Measurements from ENCODE around the gene CDK2AP2.

The CDK2AP2 gene

DNA sequence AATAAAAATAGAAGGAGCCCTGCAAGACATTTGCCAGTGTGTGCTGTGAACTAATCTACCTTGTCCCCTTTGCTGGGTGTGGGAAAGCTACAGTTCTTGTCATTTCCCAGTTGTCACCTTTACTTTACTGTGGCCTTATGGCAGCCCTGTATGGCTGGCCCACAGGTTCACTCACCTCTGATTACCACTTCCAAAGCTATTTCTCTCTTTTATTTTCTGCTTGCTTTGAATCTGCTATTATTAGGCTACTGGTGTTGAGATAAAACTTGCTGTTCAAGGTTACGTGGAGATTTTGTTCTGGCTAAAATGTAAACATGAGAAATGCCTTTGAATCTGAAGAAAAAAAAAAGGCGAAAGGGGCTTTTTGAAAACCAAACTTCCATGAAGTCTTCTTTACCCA is 24.9 kb upstream of the CDK2AP2 start:
- DNase-seq (ENCODE audit: low read depth): no peak
- TF ChIP-seq, protein P1, sequence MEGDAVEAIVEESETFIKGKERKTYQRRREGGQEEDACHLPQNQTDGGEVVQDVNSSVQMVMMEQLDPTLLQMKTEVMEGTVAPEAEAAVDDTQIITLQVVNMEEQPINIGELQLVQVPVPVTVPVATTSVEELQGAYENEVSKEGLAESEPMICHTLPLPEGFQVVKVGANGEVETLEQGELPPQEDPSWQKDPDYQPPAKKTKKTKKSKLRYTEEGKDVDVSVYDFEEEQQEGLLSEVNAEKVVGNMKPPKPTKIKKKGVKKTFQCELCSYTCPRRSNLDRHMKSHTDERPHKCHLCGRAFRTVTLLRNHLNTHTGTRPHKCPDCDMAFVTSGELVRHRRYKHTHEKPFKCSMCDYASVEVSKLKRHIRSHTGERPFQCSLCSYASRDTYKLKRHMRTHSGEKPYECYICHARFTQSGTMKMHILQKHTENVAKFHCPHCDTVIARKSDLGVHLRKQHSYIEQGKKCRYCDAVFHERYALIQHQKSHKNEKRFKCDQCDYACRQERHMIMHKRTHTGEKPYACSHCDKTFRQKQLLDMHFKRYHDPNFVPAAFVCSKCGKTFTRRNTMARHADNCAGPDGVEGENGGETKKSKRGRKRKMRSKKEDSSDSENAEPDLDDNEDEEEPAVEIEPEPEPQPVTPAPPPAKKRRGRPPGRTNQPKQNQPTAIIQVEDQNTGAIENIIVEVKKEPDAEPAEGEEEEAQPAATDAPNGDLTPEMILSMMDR (IDR thresholded peaks at IDR 0.05; ENCODE audit: low read depth, low read length): no peak
- TF ChIP-seq, protein P2, sequence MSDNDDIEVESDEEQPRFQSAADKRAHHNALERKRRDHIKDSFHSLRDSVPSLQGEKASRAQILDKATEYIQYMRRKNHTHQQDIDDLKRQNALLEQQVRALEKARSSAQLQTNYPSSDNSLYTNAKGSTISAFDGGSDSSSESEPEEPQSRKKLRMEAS (IDR thresholded peaks at IDR 0.05; ENCODE audit: low read depth, low read length): no peak
- TF ChIP-seq MYC (IDR thresholded peaks at IDR 0.05; ENCODE audit: low read depth, low read length): no peak
- no peak for TF ChIP-seq POLR2A (IDR thresholded peaks at IDR 0.05; ENCODE audit: extremely low read depth, insufficient read length)
- no peak overlapping the region for H3K4me3 ChIP-seq (ENCODE audit: low read depth, low read length)

DNA sequence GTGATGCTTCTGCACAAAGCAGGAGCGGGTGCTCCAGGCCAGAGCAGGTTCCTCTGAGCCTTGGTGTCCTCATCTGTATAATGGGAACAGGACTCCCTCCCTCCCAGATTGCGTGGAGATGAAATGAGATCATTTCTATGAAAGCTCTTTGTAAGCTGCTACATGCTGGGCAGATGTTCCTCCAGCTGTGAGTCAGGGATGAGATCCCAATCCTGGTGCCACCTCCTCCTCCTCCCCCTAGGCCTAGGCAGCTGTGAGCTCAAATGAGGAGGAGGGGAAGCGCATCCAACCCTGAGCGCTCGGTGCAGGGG is 22.3 kb upstream of the CDK2AP2 start:
- TF ChIP-seq, protein P2 (IDR thresholded peaks at IDR 0.05; ENCODE audit: low read depth, low read length): no peak
- TF ChIP-seq, protein P1 (IDR thresholded peaks at IDR 0.05; ENCODE audit: low read depth, low read length): no peak
- no peak for TF ChIP-seq POLR2A (IDR thresholded peaks at IDR 0.05; ENCODE audit: extremely low read depth, insufficient read length)
- TF ChIP-seq MYC (IDR thresholded peaks at IDR 0.05; ENCODE audit: low read depth, low read length): no peak
- no peak for DNase-seq (ENCODE audit: low read depth)
- H3K4me3 ChIP-seq (ENCODE audit: low read depth, low read length): no peak overlapping the region

DNA sequence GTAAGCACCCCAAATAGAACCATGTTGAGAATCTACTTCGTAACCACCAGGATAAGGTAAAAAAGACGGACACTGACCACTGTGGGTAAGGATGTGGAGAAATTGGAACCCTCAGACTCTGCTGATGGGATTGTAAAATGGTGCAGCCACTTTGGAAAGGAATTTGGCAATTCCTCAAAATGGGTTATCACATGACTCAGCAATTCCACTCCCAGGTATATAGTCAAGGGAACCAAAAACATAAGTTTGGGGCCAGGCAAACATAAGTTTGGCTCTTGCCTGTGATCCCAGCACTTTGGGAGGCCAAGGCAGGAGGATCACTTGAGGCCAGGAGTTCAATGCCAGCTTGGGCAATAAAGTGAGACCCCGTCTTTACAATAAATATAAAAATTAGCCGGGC is 20.4 kb upstream of the CDK2AP2 start:
- no peak for TF ChIP-seq POLR2A (IDR thresholded peaks at IDR 0.05; ENCODE audit: extremely low read depth, insufficient read length)

DNA sequence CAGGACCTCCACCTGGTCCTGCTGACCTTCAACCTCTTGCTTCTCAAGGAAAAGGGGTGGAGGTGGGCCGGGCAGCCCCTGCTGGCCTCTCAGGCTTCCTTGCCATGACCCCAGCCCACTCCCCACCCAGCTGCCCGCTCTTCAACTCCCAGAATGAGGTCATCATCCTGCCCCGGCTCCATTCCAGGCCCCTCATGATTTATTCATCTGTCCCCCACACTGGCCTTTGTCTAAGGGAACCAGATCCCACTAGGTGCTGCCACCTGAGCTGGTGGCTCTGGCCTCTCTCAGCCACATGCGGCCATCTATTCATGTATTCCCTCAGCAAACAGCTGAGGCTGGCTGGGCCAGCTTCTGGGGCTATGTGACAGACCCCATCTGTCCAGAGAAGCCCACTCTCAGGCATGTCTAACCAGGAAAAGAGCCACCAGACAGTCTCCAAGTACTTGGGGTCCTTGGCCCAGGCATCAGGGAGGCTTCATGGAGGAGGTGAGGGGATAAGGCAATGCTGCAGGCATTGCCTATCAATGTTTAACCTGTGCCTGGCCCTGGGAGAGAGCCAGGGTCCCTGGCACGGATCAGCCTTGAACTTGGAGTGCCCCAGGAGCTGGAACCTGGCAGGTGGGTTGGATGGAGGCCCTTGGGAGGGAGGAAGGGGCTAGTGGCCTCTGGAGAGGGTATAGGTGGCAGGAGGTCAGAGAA is 17.5 kb upstream of the CDK2AP2 start:
- no peak overlapping the region for H3K4me3 ChIP-seq (ENCODE audit: low read depth, low read length)
- TF ChIP-seq, protein P2 (IDR thresholded peaks at IDR 0.05; ENCODE audit: low read depth, low read length): no peak
- no peak for TF ChIP-seq POLR2A (IDR thresholded peaks at IDR 0.05; ENCODE audit: extremely low read depth, insufficient read length)
- TF ChIP-seq MYC (IDR thresholded peaks at IDR 0.05; ENCODE audit: low read depth, low read length): no peak
- TF ChIP-seq, protein P1 (IDR thresholded peaks at IDR 0.05; ENCODE audit: low read depth, low read length): no peak
- no peak for DNase-seq (ENCODE audit: low read depth)

More for the DNA sequence above, 20.4 kb upstream of the CDK2AP2 start:
- no peak for DNase-seq (ENCODE audit: low read depth)
- H3K4me3 ChIP-seq (ENCODE audit: low read depth, low read length): no peak overlapping the region

DNA sequence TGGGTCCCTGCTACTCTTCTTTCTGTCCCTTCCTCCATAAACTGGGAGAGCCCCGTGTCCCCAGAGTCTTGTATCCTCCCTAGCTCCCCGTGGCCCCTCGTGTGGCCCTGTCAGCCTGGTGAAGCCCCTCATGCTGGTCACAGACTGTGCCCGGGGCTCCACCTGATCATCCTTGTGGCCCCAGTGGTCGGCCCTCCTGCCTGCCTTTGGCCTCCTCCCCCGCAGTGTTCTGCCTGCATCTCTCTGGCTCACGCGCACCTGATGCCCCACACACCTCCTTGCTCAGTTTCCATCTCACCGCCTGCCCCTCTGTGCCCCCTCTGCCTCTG is 16.5 kb upstream of the CDK2AP2 start:
- TF ChIP-seq, protein P1 (IDR thresholded peaks at IDR 0.05; ENCODE audit: low read depth, low read length): no peak
- TF ChIP-seq POLR2A (IDR thresholded peaks at IDR 0.05; ENCODE audit: extremely low read depth, insufficient read length) (no peak), MYC (IDR thresholded peaks at IDR 0.05; ENCODE audit: low read depth, low read length) (no peak)
- TF ChIP-seq, protein P2 (IDR thresholded peaks at IDR 0.05; ENCODE audit: low read depth, low read length): no peak
- no peak for DNase-seq (ENCODE audit: low read depth)

DNA sequence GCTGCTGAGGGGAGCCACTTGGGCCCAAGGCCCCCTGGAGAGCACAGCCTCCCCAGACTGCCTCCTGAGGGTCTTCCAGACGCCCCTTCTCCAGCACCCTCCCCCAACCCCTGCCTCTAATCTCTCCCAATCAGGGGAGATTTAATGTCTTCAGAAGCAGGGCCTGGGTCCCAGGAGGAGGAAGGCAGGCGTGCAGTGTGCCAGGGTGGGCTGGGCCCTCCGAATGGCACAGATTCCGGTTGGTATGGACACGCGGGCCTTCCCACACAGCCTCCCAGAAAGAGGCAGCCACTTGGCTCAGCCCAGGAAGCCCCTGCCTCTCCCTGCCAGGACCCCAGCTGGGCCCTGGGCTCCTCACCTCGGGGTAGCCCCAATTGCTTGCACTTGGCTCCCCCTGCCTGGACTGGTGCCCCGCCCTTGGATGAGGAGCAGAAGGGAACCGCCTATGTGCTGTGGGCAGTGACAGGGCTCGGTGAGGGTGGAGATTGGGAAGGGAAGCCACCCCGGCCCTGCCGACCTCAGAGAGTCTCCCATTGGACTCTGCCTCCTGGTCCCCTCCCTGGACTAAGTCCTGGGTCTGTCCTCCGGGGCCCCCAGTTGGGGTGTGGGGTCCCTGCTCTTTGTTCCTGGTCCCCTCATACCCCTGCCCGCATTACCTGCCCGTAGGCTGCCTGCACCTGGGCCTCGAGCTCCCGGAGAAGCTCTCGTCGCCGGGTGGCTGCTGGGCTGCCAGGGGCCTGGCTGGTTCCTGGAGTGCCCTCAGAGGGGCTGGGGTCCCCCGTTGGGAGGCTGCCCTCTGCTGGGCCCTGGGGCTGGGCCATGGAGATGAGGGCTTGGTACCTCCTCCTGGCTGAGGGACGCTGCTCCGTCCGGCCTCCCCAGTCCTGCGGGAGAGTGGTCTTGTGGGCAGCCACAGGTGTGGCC is 15.9 kb upstream of the CDK2AP2 start:
- no peak overlapping the region for H3K4me3 ChIP-seq (ENCODE audit: low read depth, low read length)
- DNase-seq (ENCODE audit: low read depth): no peak
- TF ChIP-seq, protein P2 (IDR thresholded peaks at IDR 0.05; ENCODE audit: low read depth, low read length): no peak
- no peak for TF ChIP-seq POLR2A (IDR thresholded peaks at IDR 0.05; ENCODE audit: extremely low read depth, insufficient read length)
- TF ChIP-seq MYC (IDR thresholded peaks at IDR 0.05; ENCODE audit: low read depth, low read length): no peak
- TF ChIP-seq, protein P1 (IDR thresholded peaks at IDR 0.05; ENCODE audit: low read depth, low read length): no peak

More for the DNA sequence above, 16.5 kb upstream of the CDK2AP2 start:
- no peak overlapping the region for H3K4me3 ChIP-seq (ENCODE audit: low read depth, low read length)
